ENCODE data around the gene SCP2.

DNA sequence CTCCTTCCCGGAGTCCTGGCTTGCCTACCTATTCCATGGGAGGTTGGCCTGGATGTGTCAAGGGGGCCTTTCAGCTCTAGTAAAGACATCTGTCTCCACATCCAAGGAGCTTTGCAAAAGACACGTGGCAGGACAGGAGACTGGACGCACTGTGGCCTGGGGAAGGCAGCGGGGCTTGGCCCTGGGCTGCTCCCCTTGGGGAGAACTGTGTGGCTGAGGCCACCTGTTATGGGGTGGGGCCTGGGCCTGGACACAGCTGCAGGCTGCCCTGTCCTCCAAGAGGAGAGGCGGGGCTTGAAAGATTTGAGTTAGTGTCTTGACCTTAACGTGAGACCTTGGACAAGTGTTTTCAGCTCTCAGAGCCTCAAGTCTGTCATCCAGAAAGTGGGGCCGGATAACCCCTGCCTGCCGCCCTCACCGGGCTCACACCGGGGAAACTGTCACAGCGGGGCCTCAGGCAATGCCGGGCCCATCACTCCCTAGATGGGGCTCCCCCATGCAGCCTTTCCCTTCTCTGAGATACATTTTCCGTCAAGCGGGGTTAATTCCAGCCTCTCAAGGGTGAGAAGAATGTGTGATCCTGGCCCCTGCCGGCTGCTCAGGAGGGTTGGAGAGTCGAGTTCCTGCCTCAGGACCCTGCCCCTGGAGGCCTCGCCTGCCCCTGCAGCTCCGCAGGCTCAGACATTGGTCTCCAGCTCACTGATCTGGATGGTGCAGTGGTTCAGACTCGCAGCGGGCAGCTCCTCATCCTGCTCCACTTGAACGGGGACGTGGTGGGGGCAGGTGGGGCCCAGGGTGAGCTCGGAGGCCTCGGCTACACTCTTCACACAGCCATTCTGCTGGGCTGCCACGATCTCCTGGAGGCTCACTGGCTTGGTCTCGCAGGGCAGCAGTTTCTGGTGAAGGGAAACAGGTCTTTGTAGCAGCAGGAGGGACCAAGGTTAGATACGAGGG, 160.5 kb downstream of the SCP2 start:
- TF ChIP-seq, protein P1, sequence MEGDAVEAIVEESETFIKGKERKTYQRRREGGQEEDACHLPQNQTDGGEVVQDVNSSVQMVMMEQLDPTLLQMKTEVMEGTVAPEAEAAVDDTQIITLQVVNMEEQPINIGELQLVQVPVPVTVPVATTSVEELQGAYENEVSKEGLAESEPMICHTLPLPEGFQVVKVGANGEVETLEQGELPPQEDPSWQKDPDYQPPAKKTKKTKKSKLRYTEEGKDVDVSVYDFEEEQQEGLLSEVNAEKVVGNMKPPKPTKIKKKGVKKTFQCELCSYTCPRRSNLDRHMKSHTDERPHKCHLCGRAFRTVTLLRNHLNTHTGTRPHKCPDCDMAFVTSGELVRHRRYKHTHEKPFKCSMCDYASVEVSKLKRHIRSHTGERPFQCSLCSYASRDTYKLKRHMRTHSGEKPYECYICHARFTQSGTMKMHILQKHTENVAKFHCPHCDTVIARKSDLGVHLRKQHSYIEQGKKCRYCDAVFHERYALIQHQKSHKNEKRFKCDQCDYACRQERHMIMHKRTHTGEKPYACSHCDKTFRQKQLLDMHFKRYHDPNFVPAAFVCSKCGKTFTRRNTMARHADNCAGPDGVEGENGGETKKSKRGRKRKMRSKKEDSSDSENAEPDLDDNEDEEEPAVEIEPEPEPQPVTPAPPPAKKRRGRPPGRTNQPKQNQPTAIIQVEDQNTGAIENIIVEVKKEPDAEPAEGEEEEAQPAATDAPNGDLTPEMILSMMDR (IDR thresholded peaks at IDR 0.05) = no peak
- TF ChIP-seq ZFX (IDR thresholded peaks at IDR 0.05; ENCODE audit: borderline replicate concordance) = no peak

Measured in 22Rv1 (cell line).